Endothelial cell of umbilical vein (primary cell): Measurements from ENCODE around the gene PXK. TPM values are rescaled to one million over a fixed set of nuclear protein-coding genes. Genes with fewer than 3 reads are reported as not detected.

Experiments used
- BruUV-seq: library from RNA; stranded (reverse); fragments of 400-500 nt; replicated peaks from 2 replicates; lab custom pipeline; 2021; lab: Mats Ljungman, UMichigan
- CTCF ChIA-PET: fragments of 300-600, 350-600 bp; sonication (Branson Sonifier 250); formaldehyde crosslinking; loops from one replicate; lab custom pipeline; 2021; ENCODE audit warnings: antibody characterized with exemption, inconsistent platforms; lab: Charles Lee
- POLR2A ChIA-PET: fragments of 300-600, 350-600 bp; sonication (Branson Sonifier 250); formaldehyde crosslinking; loops from one replicate; lab custom pipeline; 2021; ENCODE audit warnings: antibody characterized with exemption, inconsistent platforms; lab: Charles Lee
- DNase-seq: peaks from one replicate; pipeline ENCODE4 v3.0.0-alpha.2; 2011; ENCODE audit warnings: low read depth, low spot score
- FAIRE-seq: peaks from 2 replicates; lab custom pipeline; 2011; peaks lifted over from hg19 to GRCh38; lab: Jason Lieb, UNC
- H2AFZ ChIP-seq: 2 replicates; pipeline ENCODE4 v1.6.0; 2012; ENCODE audit warnings: low read depth, low read length, control low read depth, inconsistent platforms
- H3K27ac ChIP-seq: 2 replicates; pipeline ENCODE4 v1.5.1; 2011; ENCODE audit warnings: low read depth, mild to moderate bottlenecking, control low read depth, low read length, moderate library complexity; ENCODE audit not compliant: insufficient read depth
- H3K27me3 ChIP-seq, 2 experiments: 2 replicates each; pipeline versions ENCODE4 v1.6.0 to v1.6.1; 2011; ENCODE audit warnings: low read length in 2 of 2, mixed read lengths in 1 of 2; ENCODE audit not compliant: control insufficient read depth in 2 of 2, insufficient read depth in 2 of 2
- H3K36me3 ChIP-seq, 2 experiments: 2 replicates in 1 of 2; 3 replicates in 1 of 2; pipeline ENCODE4 v1.5.1; 2011; ENCODE audit warnings: low read length in 2 of 2, mild to moderate bottlenecking in 1 of 2, moderate library complexity in 1 of 2; ENCODE audit not compliant: control insufficient read depth in 2 of 2, insufficient read depth in 2 of 2; ENCODE audit errors: extremely low read depth in 1 of 2
- H3K4me1 ChIP-seq: 3 replicates; pipeline ENCODE4 v1.5.1; 2011; ENCODE audit warnings: mild to moderate bottlenecking, low read length; ENCODE audit not compliant: control insufficient read depth, insufficient read depth; ENCODE audit errors: extremely low read depth
- H3K4me2 ChIP-seq: 2 replicates; pipeline ENCODE4 v1.6.1; 2011; ENCODE audit warnings: low read length, control low read depth, mixed read lengths; ENCODE audit not compliant: insufficient read depth
- H3K4me3 ChIP-seq, 3 experiments: fragments of 200-600 bp in 1 of 3; sonication (generic), shearing (Covaris generic) in 1 of 3; replicated peaks in 1 of 3; 2 replicates each; pipeline ENCODE4 v1.5.1; 2011 to 2016; ENCODE audit warnings: control low read depth in 3 of 3, low read length in 3 of 3, mild to moderate bottlenecking in 2 of 3, inconsistent platforms in 1 of 3, low read depth in 1 of 3, moderate library complexity in 1 of 3; ENCODE audit not compliant: insufficient read depth in 1 of 3
- H3K79me2 ChIP-seq: 2 replicates; pipeline ENCODE4 v1.6.0; 2012; ENCODE audit warnings: low read length, inconsistent platforms; ENCODE audit not compliant: control insufficient read depth, insufficient read depth
- H3K9ac ChIP-seq: replicated peaks from 2 replicates; pipeline ENCODE3; 2011; ENCODE audit warnings: low read length, control low read depth; ENCODE audit not compliant: insufficient read depth; ENCODE audit errors: extremely low read depth
- H3K9me1 ChIP-seq: replicated peaks from 3 replicates; pipeline ENCODE4 v1.6.0; 2011; ENCODE audit warnings: mild to moderate bottlenecking, low read length; ENCODE audit not compliant: control insufficient read depth, insufficient read depth; ENCODE audit errors: extremely low read depth
- H3K9me3 ChIP-seq: replicated peaks from 2 replicates; pipeline ENCODE4 v1.5.1; 2012; ENCODE audit warnings: low read length, inconsistent platforms; ENCODE audit not compliant: control insufficient read depth, insufficient read depth
- H4K20me1 ChIP-seq: replicated peaks from 2 replicates; pipeline ENCODE3; 2011; ENCODE audit warnings: mild to moderate bottlenecking, low read length; ENCODE audit not compliant: control insufficient read depth, insufficient read depth; ENCODE audit errors: extremely low read depth
- EZH2 ChIP-seq: IDR thresholded peaks from 2 replicates; pipeline ENCODE4 v1.6.1; 2012; ENCODE audit warnings: borderline replicate concordance, low read depth, mild to moderate bottlenecking, moderate library complexity, low read length, inconsistent platforms; ENCODE audit not compliant: severe bottlenecking
- FOS ChIP-seq: IDR thresholded peaks from 2 replicates; pipeline ENCODE4 v1.6.1; 2011; ENCODE audit warnings: mild to moderate bottlenecking, low read length, moderate library complexity, borderline replicate concordance; ENCODE audit not compliant: insufficient read depth
- GATA2 ChIP-seq: IDR thresholded peaks from 2 replicates; pipeline ENCODE4 v1.7.0; 2011; ENCODE audit warnings: low read depth, mild to moderate bottlenecking, moderate library complexity, mixed read lengths, low read length; ENCODE audit not compliant: insufficient read length, insufficient read depth
- JUN ChIP-seq: IDR thresholded peaks from 2 replicates; pipeline ENCODE4 v1.6.1; 2011; ENCODE audit warnings: borderline replicate concordance, low read depth; ENCODE audit not compliant: insufficient read length, insufficient read depth
- MYC ChIP-seq: IDR thresholded peaks from one replicate; pipeline ENCODE4 v1.6.1; 2011; ENCODE audit warnings: mild to moderate bottlenecking, low read depth, low read length
- POLR2A ChIP-seq: IDR thresholded peaks from 2 replicates; pipeline ENCODE4 v1.6.1; 2012; ENCODE audit warnings: low read depth, mild to moderate bottlenecking, control low read depth, low read length
- POLR2AphosphoS5 ChIP-seq: IDR thresholded peaks from 2 replicates; pipeline ENCODE4 v1.6.1; 2012; ENCODE audit warnings: low read depth, mild to moderate bottlenecking, control low read depth, low read length, moderate library complexity; ENCODE audit not compliant: insufficient read depth
- dilution Hi-C: fragments of 300-500 bp; cut with MboI; formaldehyde crosslinking; loops from one replicate; pipeline ENCODE4 v1.15.0; 2019; ENCODE audit warnings: low sequenced_read_pairs; ENCODE audit not compliant: extremely low pct_ligation_motif_present
- intact Hi-C: fragments of 100-400 bp; cut with micrococcal nuclease; formaldehyde crosslinking; loops from one replicate; pipeline ENCODE4 v1.10.0; 2022
- polyA plus RNA-seq, 4 experiments: library from polyadenylated mRNA; depleted of rRNA in 3 of 4; stranded (reverse) in 3 of 4; unstranded in 1 of 4; fragments of >200 nt; gene quantifications; 2 replicates each; pipeline versions ENCODE4 v1.2.1 to v1.2.3, GENCODE V29; 2011 to 2012; ENCODE audit warnings: missing spikeins in 1 of 4
- total RNA-seq: library from RNA; stranded (reverse); gene quantifications from 2 replicates; pipeline ENCODE4 v1.2.3, GENCODE V29; 2021
- TF ChIP-seq, protein P1 (sequence below): IDR thresholded peaks from 2 replicates; pipeline ENCODE4 v1.6.1; 2011; ENCODE audit not compliant: insufficient read depth, insufficient read length
- TF ChIP-seq, protein P2 (sequence below), 2 donors: IDR thresholded peaks; 1 replicate in 1 of 2; 2 replicates in 1 of 2; pipeline ENCODE4 v1.5.1; 2011; ENCODE audit warnings: low read length in 2 of 2, mild to moderate bottlenecking in 2 of 2, moderate library complexity in 2 of 2, control low read depth in 1 of 2, inconsistent platforms in 1 of 2, low read depth in 1 of 2; ENCODE audit not compliant: insufficient read depth in 1 of 2; ENCODE audit errors: extremely low read depth in 1 of 2

PXK gene
- total and polyA plus RNA-seq, 2 donors (not counting 3 experiments of a cell fraction or from before 2014, with no cell fraction given): 11.3 to 14.6 TPM

DNA sequence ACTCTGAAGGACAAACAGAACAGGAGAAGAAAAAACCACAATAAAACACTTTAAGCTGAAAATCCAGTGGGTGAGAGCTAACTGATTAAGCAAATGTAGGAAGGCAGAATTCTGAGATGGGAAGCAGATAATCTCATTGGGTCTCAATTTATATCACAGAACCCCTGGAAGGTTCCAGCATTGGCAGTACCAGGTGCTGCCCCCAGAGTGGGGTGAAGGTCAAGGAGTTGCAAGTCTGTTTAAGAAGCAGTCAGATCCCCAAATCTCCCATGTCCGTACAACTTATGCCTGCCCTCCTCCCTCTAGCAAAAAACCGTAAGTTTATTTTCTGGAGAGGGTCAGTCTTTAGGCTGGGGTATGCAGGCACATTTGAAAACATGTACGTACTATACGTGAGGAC lies 45.1 kb downstream of the PXK start:
- FAIRE-seq (no peak), DNase-seq (no peak)
- CTCF ChIA-PET: interaction anchor here (1.0 to 1.3 kb wide), 2 partner anchors 27 to 41 kb away, joined by 3 read pairs; no protein-coding TSS in a partner anchor
- Histone ChIP-seq H3K27me3 (no peaks in the 10 kb centered on the region), H3K9me1 (no peaks in the 10 kb centered on the region), H3K9me3 (no peaks in the 10 kb centered on the region), H3K79me2 (no peaks in the 10 kb centered on the region), H3K27ac (no peak overlapping the region), H4K20me1 (no peaks in the 10 kb centered on the region), H3K4me2 (no peak overlapping the region), H3K36me3 (no peaks in the 10 kb centered on the region), H3K9ac (no peak overlapping the region), H3K4me3 (no peak overlapping the region), H2AFZ (no peak overlapping the region), H3K4me1 (no peaks in the 10 kb centered on the region)
- intact Hi-C loops: no loop called here
- dilution Hi-C loops: no loop called here
- POLR2A ChIA-PET: no interaction called here
- BruUV-seq: no TSS peak
- TF ChIP-seq GATA2 (no peak), MYC (no peak), POLR2A (no peak), JUN (no peak), POLR2AphosphoS5 (no peak), EZH2 (no peak), FOS (no peak)
- TF ChIP-seq, protein P1, sequence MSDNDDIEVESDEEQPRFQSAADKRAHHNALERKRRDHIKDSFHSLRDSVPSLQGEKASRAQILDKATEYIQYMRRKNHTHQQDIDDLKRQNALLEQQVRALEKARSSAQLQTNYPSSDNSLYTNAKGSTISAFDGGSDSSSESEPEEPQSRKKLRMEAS: no peak
- TF ChIP-seq, protein P2, sequence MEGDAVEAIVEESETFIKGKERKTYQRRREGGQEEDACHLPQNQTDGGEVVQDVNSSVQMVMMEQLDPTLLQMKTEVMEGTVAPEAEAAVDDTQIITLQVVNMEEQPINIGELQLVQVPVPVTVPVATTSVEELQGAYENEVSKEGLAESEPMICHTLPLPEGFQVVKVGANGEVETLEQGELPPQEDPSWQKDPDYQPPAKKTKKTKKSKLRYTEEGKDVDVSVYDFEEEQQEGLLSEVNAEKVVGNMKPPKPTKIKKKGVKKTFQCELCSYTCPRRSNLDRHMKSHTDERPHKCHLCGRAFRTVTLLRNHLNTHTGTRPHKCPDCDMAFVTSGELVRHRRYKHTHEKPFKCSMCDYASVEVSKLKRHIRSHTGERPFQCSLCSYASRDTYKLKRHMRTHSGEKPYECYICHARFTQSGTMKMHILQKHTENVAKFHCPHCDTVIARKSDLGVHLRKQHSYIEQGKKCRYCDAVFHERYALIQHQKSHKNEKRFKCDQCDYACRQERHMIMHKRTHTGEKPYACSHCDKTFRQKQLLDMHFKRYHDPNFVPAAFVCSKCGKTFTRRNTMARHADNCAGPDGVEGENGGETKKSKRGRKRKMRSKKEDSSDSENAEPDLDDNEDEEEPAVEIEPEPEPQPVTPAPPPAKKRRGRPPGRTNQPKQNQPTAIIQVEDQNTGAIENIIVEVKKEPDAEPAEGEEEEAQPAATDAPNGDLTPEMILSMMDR (IDR thresholded peaks at IDR 0.05; ENCODE audit: extremely low read depth in 1 of 2, insufficient read depth in 1 of 2, low read depth in 1 of 2, low read length in 2 of 2): no peak
